ENCODE measurements around the gene MED9.
"Not testable (repeated sequence)": the region's sequence is repeated elsewhere in the genome, so short reads cannot be mapped to it uniquely, and the experiment has no call there.

The MED9 gene

DNA sequence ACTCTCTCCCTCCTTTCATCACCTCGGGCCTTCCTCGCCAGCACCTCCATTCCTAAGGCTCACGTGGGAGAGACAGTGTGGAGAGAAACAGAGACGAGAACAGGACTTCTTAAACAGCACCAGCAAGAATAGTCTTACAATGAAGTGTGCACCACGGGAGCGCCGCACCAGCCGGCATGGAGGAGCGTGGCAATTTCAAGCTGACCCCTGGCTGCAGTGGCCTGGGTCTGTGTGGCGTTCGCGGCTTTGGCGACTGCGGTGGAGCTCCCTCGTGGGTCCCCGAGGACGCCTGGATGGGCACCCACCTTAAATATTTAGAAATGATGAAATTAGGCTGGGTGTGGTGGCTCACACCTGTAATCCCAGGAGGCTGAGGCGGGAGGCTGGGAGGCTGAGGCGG is 20.5 kb upstream of the MED9 start:
- DNase-seq, result no peak

DNA sequence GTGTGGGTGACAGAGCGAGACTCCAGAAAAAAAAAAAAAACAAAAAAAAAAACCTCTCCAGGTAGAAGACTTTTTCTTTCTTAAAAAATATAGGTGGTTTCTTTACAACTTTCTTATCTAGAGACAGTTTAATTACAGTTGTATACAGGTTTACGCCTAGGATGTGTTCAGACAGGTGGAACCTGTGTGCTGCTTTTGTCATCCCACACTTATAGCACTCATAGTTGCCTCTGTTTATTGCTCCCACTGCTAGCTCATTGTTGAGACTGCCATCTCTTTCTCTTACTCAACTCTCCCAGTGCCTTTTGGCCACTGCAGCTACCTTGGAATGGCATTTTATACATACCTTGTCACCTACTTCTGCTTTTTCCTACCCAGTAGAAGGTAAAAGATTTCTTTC is 19.1 kb upstream of the MED9 start:
- no peak for DNase-seq

DNA sequence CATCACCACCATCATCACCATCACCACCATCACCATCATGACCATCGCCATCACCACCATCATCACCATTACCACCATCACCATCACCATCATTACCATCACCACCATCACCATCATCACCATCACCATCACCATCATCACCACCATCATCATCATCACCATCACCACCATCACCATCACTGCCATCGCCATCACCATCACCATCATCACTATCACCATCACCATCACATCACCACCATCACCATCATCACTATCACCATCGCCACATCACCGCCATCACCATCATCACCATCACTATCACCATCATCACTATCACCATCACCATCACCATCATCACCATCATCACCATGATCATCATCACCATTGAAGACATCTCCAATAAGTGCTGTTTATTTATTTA is 16.8 kb upstream of the MED9 start:
- no peak for DNase-seq

DNA sequence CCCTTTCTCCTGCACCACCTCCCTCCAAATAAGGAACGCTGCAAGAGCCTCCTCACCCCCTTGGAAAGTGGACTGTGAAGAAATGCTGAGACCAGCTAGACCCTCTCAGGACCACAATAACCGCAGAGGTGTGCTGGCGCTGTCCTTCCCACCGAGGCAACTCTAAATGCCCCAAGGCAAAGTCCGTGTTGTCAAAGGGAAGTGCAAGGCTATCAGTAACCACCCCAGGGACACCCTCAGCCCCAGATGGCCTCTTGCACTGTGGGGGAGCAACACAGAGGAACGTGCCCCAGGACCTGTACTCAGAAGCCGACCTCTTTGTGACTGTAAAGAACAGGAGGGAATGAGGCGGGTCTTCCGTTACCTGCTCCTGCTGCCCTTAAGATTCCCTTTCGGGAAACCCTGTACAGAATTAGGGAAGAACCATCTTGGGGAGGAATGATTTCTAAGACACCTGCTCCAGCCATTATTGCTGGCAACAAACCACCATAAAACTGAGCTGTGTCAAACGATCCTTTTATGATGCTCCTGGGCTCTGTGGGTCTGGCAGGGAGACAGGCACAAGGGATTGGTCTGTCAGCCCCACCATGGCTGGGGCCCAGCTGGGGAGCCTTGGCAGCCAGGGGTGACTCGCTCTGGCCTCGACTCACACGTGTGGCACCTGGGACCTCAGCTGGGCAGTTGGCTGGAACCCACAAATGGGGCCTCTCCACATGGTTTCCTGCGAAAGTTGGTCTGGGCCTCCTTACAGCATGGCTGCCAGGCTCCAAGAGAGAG is 14.6 kb upstream of the MED9 start:
- DNase-seq, result no peak

DNA sequence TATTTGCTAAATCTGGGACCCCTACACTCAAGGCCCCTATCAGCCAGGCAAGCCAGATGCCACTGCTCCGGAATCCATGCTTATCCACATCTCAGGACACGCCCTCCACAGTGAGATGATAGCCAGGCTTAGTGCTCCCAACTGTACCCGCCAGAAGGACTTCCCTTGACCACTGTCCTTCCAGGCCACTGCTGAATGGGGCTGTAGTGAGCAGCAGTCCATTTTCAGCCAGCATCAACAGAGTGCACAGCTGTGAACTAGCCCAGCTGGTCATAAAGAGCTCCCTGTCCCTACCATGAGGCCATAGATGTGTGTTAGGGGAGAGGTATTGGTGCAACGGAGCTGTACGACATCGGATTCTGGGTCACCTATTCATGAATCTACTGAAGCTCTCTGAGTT is 13.0 kb upstream of the MED9 start:
- DNase-seq, result no peak

DNA sequence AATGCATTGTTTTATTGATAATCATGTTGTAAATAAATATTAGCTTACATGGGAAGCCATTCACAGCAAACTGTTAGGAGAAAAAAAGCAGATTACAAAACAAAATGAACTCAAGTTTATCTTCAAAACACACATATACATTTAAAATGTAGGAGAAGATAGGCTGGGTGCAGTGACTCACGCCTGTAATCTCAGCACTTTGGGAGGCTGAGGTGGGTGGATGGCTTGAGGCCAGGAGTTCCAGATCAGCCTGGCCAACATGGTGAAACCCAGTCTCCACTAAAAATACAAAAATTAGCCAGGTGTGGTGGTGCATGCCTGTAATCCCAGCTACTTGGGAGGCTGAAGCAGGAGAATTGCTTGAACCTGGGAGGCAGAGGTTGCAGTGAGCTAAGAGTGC is 10.9 kb upstream of the MED9 start:
- not testable (repeated sequence) for DNase-seq

DNA sequence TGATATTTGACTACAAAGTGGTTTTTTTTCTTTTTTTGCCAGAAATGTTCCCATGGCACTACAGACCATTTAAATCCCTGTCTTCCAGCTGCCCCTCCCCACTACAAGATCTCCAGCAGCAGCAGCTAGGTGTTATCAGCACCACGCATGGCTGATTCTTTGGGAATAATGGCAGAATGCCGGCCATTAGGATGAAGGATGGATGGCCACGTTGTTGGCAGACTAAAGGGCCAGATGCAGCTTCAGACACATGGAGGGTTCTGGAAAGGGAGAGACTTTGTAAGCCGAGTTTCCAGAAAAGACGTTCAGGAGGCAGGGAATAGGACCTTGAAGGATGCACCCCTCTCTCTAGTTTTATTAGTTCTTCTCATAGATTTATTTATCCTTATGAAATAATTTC is 10.3 kb upstream of the MED9 start:
- no peak for DNase-seq

DNA sequence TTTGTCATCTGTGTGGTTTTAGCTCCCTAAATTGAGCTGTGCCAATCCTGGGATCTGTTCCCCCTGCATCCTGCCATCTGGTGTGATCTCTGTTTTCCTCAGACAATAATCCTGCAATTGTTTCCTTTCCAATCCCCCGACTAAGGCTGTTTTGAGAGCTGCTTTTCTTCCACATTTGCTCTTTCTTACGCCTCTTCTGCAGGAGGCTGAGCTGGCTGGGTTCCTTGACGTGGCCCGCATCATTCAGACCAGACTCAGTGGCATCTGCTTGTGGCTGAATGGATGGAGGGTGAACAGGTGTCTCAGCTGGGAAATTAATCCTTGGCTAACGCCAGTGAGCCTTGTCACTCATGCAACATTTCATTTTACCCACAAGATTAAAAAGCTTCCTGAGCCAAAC is 9.8 kb upstream of the MED9 start:
- DNase-seq, result no peak

DNA sequence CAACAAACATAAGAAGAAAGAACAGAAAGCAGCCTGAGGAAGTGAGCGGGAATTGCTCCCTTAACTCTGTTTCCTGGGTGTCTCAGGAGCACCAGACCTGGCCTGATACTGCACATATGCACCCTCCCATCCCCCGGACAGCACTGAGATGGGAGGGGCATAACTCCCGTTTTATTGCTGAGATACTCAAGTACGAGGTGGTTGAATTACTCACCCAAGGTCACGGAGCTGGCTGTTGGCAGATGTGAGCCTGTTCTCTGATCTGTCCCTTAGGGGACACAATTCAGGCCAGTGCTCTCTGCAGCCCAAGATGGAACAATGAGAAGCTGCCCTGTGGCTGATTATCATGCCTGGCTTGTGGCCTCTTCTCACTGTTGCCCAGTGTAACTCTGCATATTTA is 9.1 kb upstream of the MED9 start:
- DNase-seq, result peak; percentile 41

DNA sequence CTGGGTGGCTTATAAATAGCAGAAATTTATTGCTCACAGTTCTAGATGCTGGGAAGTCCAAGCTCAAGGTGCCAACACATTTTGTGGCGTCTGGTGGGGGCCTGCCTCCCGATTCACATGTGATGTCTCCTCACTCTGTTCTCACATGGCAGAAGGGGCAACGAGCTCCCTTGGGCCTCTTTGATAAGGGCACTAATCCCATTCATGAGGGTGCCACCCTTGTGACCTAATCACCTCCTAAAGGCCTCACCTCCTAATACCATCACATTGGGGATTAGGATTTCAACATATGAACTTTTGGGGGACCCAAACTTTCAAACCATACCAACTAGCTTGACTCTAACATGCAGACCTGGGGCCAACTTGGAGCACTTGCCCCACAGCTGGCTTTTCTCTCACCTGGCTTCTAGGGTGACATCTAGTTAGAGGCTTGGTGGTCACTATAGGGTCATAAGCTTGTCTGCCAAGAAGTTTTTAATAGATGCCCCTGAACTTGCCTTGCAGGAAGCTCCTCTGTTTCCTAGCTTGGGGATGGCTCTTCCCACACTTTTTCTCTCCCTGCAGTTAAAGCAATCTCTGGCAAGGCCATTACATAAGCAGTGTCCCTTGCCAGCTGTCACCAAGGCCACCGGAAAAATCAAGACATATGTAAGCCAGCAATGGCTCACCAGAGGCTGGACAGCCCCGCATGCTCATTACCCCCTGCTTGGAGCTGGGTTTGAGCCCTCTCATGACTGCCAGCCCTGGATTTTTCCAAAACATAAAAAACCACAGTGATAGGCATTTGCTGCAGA is 8.4 kb upstream of the MED9 start:
- DNase-seq, result no peak

DNA sequence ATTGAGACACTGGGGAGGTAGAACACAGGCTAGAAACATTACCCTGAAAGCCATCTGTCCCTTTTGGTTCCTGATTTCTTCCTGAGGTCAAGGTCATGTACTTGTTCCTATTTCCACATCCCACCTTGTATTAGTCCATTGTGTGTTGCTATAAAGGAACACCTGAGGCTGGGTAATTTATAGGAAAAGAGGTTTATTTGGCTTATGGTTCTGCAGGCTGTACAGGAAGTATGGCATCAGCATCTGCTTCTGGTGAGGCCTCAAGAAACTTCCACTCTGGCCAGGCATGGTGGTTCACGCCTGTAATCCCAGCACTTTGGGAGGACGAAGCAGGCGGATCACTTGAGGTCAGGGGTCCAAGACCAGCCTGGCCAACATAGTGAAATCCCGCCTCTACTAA is 7.4 kb upstream of the MED9 start:
- DNase-seq, result no peak

DNA sequence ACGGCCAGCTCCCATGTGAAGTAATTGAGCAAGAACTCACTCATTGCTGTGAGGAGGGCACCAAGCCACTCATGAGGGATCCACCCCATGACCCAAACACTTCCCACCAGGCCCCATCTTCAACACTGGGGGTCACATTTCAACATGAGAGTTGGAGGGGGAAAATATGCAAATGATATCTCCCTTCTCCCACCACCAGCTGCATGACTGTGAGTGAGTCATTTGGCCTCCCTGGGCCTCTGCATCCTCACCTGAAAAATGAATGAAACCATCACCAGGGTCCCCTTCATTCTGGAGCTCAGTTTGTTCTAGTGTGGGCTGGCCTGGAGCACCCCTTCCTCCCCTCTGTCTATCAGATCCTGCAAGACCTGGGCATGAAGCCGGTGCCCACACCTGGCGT is 6.8 kb upstream of the MED9 start:
- no peak for DNase-seq

DNA sequence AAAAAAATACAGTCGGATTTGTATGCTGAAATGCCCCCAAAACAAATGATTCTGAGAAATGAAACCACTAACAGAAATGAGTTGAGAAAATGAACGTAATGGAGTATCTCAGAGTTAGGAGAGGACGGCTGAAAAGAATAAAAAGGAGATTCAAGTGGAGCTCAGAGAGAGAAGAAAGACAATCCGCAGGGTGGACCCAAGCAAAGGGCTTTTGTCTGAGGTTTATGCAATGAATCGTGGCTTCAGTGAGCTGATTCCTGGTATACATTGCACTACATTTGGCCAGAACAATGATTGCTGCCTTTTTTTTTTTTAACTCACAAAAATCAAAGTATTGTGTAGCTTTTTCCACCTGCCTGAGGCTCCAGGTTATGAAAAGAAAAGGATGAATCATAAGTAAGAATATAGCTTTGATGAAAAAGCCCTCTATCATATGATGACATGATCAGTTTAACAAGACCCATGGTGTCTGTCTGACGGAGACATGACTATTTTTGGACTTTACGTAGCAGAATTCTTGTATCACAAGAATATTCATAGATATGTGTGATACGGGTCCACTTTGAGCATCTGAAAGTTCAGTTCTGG is 4.4 kb upstream of the MED9 start:
- no peak for DNase-seq

DNA sequence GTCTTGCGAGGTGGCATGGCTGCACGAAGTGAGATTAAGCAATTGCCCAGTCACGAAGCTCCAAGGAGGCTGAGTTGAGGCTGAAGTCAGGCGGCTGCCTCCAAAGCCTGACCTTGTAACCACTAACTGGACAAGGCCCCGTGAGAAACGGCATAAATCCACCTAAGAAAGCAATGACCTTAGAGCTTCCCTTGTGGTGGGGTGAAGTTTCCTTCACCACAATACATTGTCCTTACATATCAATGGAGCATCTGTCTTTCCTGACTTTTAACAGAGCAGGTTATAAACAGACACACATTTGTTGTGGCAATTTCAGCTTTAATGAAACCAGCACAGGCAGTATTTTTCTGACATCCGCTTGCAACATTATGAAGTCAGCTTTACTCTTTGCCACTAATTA is 2.5 kb upstream of the MED9 start:
- DNase-seq, result no peak

DNA sequence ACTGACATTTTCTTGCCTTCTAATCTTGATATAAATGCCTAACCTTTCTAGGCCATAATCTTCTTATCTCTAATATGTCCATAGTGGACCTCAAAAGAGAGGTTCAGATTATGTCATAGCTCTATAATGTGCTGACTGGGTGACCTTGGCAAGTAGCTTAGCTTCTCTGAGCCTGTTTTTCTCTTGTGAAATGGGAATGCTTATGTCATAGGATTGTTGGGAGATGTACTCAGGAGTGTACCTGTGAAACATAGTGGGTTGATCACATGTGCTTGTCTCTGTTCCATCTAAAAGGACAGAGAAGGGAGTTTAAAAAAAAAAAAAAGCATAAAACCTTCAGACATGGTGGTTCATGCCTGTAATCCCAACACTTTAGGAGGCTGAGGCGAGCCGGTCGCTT is 2.4 kb downstream of the MED9 start:
- no peak for DNase-seq

DNA sequence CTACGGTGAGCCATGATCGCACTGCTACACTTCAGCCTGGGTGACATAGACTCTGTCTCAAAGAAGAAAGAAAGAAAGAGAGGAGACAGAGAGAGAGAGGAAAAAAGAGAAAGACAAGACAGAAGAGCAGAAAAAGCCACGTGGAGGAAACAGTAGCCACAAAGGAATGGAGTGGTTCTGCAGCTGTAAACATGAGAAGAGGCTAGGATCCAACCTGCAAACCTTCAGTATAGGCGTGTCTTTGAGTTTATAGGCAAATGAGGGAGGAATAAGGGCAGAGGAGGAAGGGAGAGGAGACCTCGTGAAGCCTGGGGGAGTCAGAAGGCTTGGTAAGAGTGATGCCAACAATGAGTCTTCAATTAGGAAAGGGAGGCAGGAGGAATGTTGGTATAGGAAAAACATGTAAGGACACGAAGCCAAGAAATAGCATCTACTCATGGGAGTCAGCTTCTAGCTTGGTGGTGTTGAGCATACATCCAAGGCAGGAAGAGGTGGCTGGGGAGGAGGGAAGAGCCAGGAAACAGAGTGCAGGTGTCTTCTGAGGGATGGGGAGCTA is 3.9 kb downstream of the MED9 start:
- no peak for DNase-seq

DNA sequence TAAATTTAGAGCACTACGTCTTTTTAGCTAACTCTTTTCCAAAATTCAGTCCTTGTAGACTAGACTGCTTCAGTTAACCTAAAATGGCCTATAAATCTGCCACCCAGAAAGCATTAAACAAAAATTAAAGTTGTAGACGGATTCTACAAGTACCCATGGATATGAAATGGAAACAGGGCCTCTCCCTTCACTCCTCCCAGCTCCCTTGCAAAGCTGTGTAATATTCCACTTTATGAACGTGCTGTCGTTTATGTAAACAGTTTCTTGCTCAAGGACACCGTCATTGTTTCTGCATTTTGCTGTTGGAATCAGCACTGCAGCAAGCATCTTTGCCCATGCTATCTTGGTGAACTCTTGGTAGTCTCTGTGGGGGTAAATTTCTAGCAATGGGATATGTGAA is 5.1 kb downstream of the MED9 start:
- DNase-seq, result no peak

DNA sequence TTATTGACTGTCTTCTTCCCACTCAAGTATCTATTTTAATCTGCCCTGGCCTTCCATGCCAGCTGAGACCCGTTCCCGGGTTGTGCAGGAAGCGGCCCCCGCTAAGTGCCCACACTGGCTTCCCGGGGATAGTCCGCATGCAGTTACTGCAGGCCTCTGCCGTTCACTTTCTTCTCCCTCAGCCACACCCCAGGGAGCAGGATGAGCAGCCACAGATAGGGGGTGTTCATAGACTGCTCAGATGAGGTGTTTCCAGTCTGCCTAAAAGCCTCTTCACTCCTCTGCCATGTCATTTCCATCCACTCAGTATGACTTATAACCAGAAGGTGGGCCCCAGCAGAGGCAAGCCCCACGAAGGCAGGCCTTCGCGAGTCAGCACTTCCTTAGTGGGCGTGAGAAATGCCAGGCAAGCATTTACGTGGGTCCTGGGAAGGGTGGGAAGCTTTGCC is 7.7 kb downstream of the MED9 start:
- DNase-seq, result no peak

DNA sequence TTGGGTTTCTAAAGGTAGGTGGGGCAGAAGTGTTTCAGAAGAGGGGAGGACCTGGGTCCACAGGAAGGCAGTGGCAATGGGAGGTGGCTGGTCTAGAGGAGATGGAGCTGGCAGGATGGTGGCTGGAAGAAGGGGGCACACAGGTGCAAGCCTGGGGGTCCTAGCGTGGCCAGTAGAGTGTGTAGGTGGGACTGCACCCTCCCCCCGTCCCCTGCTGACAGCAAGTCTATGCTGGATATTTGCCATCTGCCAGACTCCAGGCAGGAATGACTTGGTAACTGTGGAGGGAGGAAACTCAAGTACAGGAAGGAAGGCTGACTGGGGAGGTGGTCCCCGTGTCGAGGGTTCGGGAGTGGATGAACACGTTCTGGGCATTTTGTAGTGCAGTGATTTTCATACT is 8.6 kb downstream of the MED9 start:
- DNase-seq, result no peak

DNA sequence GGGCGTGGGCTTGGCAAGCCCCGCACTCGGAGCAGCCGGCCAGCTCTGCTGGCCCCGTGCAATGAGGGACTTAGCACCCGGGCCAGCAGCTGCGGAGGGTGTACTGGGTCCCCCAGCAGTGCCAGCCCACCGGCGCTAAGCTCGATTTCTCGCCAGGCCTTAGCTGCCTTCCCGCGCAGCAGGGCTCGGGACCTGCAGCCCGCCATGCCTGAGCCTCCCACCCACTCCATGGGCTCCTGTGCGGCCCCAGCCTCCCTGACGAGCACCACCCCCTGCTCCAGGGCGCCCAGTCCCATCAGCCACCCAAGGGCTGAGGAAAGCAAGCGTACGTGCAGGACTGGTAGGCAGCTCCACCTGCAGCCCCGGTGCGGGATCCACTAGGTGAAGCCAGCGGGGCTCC is 9.6 kb downstream of the MED9 start:
- not testable (repeated sequence) for DNase-seq

DNA sequence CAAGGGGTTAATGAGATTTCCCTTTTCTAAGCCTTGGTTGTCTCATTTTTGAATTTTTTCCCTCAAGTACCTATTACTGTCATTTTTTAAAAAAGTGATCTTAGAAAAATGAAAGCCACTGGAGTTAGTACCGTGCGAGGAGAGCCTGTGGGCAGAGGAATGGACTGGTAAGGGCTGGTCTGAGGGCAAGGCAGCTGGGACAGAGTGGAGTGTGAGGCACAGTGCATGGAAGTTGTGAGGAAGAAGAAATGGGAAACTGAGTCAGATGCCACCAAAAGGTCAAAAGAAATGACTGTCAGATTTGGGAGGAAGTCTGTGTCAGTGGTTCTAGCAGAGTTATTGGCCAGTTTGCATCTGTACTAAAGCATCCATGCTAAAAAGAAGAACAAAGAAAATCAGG is 11.2 kb downstream of the MED9 start:
- DNase-seq, result no peak

DNA sequence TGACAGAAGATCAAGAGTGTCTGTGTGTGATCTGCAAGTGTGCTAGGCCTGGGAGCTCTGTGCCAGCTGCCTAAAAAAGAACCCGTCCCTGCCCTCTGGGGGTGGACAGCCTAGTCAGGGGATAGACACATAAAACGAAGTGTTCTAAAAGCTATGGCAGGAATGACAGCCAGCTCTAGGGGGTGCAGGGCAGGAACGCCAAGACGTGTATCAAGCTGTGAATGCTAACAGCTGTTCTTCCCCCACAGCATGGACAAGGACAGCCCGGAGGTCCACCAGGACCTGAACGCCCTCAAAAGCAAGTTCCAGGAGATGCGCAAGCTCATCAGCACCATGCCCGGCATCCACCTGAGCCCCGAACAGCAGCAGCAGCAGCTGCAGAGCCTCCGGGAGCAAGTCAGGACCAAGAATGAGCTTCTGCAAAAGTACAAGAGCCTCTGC is 14.3 kb downstream of the MED9 start:
- DNase-seq, result no peak

DNA sequence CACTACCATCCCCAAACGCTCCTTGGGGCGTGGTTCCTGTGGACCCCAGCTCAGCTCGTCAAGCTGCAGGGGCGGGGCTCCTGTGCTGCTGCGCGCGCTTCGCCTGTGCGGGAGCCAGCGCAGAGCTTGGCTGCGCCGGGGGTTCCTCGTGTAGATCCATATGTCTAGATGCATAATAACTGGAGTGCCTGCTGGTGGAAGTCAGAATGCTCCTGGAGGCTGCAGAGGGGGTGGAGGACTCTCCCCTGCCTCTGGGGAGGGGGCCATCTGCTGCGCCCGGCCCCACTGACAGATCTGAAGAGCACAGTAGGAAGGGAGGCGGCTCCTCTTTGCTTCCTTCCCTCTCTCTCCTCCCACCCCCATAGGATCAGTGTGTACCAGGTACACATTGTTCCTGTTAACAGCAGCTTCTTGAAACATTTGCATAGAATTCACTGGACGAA is 14.8 kb downstream of the MED9 start:
- no peak for DNase-seq

DNA sequence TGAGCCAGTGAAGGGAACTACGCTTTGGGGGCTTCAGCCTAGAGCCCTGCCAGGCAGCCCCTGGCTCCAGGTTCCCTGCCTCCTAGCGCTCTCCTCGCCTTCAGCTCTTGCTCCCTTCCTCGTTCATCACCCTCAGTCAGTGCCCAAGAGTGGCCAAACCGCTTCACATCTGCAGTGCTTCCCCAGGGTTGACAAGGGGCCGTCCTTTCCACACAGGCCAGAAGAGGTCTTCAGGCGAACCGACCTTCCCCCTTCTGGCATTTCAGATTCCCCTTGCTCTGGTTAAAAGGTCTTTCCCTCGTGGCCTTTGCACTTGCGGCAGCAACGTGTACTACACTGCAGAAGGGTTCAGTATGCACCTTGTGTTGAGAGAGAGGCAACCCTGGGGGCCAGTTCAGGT is 15.3 kb downstream of the MED9 start:
- DNase-seq, result no peak
